Measurements from ENCODE around the gene TIAM1.

GRCh38 chr21:31157756-31158155 lies 186.3 kb downstream of the TIAM1 start:
- TF ChIP-seq CTCF (IDR thresholded peaks at IDR 0.05; ENCODE audit: low read depth, low read length) (no peak), EZH2phosphoT487 (IDR thresholded peaks at IDR 0.05; ENCODE audit: low read depth) (no peak)

Data from OCI-LY3 (cell line).